ENCODE results near the gene USP34. TPM values are rescaled to one million over a fixed set of nuclear protein-coding genes. Genes with fewer than 3 reads are reported as not detected.

Gene USP34
- total and polyA plus RNA-seq, 9 of the 15 experiments (the other 6 are each of a cell fraction or from before 2014, with no cell fraction given) = 19.8 to 108 (median 67.8) TPM

DNA sequence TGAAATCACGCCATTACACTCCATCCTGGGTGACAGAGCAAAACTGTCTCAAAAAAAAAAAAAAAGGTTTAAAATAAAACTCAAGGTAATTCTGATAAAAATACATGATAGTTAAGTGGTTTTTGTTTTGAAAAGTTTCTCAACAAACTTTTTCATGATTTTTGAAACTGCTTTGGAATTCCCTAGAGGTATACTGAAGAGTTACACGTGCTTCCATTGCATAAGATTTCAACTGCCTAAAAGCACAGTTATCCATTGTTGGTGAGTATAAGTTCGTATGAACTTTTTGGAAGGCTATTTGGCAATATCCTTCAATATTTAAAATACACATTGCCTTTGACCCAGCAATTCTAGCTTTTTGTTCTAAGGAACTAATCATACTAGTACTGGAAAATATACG, 74.9 kb downstream of the USP34 start:
- no TSS peak for BruUV-seq (replicated peaks)
- WGBS (ENCODE audit: insufficient coverage, low coverage, missing lambda C conversion rate) = 92% methylated on average over 4 of the region's 4 CpGs
- peaks cover 31% of the 10 kb centered on the region for H3K36me3 ChIP-seq (ENCODE audit: control insufficient read depth, insufficient read depth, low read length)
- no peak overlapping the region for H3K4me3 ChIP-seq
- no peaks in the 10 kb centered on the region for H3K9me3 ChIP-seq (replicated peaks; ENCODE audit: control insufficient read depth, insufficient read depth, low read depth, low read length)
- no peak overlapping the region for H3K27ac ChIP-seq (ENCODE audit: extremely low read depth, low read depth, low read length)
- no peaks in the 10 kb centered on the region for H3K27me3 ChIP-seq (ENCODE audit: control insufficient read depth in 2 of 2, insufficient read depth in 2 of 2, low read length in 2 of 2)
- no peak for DNase-seq (ENCODE audit: extremely low read depth in 1 of 4, low spot score in 3 of 4)
- CTCF ChIA-PET (ENCODE audit: low intra/inter-chr PET ratio) = interaction anchor here (0.6 kb wide), 1 partner anchor 10 kb away, joined by 5 read pairs; no protein-coding TSS in a partner anchor
- H2AFZ ChIP-seq (ENCODE audit: low read depth, low read length) = no peak overlapping the region
- H4K20me1 ChIP-seq (replicated peaks; ENCODE audit: control insufficient read depth, insufficient read depth, low read length) = no peaks in the 10 kb centered on the region
- no peak overlapping the region for H3K9ac ChIP-seq (ENCODE audit: insufficient read depth in 1 of 2, low read depth in 2 of 2, low read length in 2 of 2)
- H3K79me2 ChIP-seq (ENCODE audit: control insufficient read depth, insufficient read depth, low read length) = no peaks in the 10 kb centered on the region
- TF ChIP-seq AFF1 (IDR thresholded peaks at IDR 0.05; ENCODE audit: low read depth in 1 of 2, partially characterized antibody in 2 of 2) (no peak), NCOR1 (IDR thresholded peaks at IDR 0.05) (no peak), USF2 (CRISPR knock-in tag; IDR thresholded peaks at IDR 0.05) (no peak), HIVEP1 (CRISPR knock-in tag; IDR thresholded peaks at IDR 0.05) (no peak), PML (IDR thresholded peaks at IDR 0.05; ENCODE audit: low read length) (no peak)
- no peaks in the 10 kb centered on the region for H3K9me1 ChIP-seq (ENCODE audit: control insufficient read depth, insufficient read depth, low read length)
- no peaks in the 10 kb centered on the region; a peak in 1 of 5 replicates for H3K4me1 ChIP-seq (replicated peaks in 1 of 2; ENCODE audit: control insufficient read depth in 2 of 2, insufficient read depth in 2 of 2, low read length in 2 of 2)
- peak; percentile 52; the same call in 2 of the 3 replicates for ATAC-seq
- no peak overlapping the region for H3K4me2 ChIP-seq (ENCODE audit: insufficient read depth, low read length)
- FAIRE-seq = no peak
- in situ Hi-C loops (cut with MboI) = no loop called here
- POLR2A ChIA-PET = no interaction called here
- intact Hi-C loops (cut with micrococcal nuclease) = no loop called here

Data from K562 (cell line).